GM20000 (cell line): ENCODE results near the gene CDK5.
A peak's percentile ranks its signal among the peaks of the same experiment; 100 is the strongest.

Experiments
- DNase-seq: peaks from one replicate; pipeline ENCODE4 v3.0.0; 2012; ENCODE audit warnings: low spot score
- TF ChIP-seq, protein P1 (sequence below): IDR thresholded peaks from 2 replicates; pipeline ENCODE4 v1.5.1; 2012; ENCODE audit warnings: mild to moderate bottlenecking, control low read depth; ENCODE audit errors: extremely low read depth, missing control alignments

CDK5 gene

DNA sequence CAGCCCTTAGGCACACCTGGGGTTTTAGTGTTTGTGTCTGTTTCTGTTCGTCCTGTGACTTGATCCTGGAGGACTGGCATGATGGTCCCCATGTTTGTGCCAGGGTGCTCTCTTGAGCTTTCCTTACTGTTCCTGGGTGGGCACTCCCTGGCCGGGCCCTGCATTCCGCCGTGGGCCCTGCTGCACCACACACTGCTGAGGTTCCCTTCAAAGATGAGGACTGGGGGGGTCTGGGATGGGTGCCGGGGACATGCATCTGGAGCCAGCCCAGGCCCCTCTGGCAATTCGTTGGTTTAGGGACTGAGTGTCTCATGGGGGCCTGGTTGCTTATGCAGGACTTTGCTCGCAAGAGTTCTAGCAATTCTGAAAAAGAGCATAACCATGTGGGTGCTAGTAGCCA is 33.3 kb upstream of the CDK5 start:
- no peak for DNase-seq
- TF ChIP-seq, protein P1, sequence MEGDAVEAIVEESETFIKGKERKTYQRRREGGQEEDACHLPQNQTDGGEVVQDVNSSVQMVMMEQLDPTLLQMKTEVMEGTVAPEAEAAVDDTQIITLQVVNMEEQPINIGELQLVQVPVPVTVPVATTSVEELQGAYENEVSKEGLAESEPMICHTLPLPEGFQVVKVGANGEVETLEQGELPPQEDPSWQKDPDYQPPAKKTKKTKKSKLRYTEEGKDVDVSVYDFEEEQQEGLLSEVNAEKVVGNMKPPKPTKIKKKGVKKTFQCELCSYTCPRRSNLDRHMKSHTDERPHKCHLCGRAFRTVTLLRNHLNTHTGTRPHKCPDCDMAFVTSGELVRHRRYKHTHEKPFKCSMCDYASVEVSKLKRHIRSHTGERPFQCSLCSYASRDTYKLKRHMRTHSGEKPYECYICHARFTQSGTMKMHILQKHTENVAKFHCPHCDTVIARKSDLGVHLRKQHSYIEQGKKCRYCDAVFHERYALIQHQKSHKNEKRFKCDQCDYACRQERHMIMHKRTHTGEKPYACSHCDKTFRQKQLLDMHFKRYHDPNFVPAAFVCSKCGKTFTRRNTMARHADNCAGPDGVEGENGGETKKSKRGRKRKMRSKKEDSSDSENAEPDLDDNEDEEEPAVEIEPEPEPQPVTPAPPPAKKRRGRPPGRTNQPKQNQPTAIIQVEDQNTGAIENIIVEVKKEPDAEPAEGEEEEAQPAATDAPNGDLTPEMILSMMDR, result no peak

- TF ChIP-seq, protein P1, result no peak
- DNase-seq, result no peak
Measured at GRCh38 chr7:151089893-151090730, 32.4 kb upstream of the CDK5 start.

GRCh38 chr7:151088856-151089699 is 31.4 kb upstream of the CDK5 start:
- TF ChIP-seq, protein P1, result no peak
- DNase-seq, result no peak

DNA sequence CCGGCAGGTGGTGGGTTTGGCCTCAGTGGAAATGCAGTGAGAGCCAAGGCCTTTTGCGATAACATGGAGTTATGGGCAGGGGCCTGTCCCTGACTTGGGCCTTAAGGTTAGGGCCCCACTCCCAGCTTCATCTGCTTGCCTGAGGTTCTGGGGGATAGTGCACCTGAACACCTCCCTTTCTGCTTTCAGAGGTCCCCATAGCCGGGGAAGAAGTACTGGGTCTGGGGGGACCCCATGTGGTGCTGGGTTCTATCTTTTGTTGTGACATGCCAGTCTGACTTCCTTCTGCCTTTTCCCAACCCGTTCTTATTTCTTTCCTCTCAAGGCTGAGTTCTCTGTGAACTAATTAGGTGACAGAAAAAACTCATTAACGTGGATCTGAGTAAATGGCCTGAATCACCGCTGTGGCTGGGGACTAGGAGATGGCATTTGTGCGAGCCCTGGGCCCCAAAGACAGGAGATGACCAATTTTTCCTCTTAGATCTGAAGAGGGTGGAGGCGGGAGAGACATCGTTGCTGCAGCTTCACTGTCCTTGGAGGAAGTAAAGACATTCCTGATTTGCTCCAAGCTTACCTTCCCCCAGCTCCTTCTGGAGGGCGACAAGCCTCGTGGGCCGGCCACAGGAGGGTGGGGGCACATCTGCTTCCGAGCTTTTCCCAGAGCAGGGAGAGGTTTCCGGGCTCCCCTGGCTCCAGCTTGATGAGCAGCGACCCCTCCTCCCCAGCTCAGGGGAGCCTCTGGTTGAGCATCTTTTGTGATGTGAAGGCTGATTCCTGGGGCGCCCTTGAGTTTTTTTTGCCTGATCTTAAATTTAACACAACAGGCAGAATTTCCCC is 30.5 kb upstream of the CDK5 start:
- TF ChIP-seq, protein P1, result no peak
- DNase-seq, result no peak

DNA sequence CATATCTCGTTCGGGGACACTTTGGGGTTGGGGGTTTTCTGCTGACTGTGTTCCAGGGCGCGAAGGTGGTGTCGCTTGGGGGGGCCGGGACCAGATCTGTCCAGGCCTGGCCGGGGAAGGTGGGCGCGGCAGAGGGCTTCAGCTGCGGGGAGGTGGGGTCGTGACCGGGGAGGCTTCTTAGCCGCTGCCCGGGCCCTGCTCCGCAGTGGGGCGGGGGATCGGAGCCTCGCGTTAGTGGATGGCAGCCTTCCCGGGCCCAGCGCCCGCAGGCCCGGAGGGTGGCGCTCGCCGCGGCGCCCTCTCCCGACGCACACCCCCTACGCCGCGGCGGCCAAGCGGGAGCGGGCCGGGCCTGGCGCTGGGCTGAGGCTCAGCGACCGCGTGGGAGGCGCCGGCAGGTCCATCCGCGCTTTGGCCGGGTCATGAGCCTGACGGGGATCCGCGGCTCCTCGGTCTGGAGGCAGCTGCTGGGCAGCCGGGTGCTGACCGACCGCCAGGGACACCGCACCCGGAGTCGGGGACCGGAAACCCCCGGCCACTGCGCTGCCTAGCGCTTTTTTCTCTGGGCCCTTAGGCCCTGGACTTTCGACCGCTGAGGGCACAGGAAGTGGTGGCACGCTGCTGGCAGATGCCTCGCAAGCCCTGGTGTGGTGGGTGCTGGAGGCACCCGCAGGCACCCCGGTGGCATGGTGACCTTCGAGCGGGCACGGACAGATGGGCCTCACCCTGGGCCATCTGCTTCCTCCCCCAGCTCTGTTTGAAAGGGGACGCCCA is 29.7 kb upstream of the CDK5 start:
- DNase-seq, result peak; percentile 80

GRCh38 chr7:151086802-151087244 is 29.1 kb upstream of the CDK5 start:
- no peak for DNase-seq
- TF ChIP-seq, protein P1, result no peak

More for the DNA sequence above, 29.7 kb upstream of the CDK5 start:
- TF ChIP-seq, protein P1, result peak; percentile 22
